Uterine smooth muscle cell (primary cell): ENCODE measurements around the gene TDRD3. TPM values are rescaled to one million over a fixed set of nuclear protein-coding genes. Genes with fewer than 3 reads are reported as not detected.

Source experiments
- total RNA-seq: library from RNA; depleted of rRNA; stranded (reverse); fragments of >200 nt; gene quantifications from 2 replicates; pipeline ENCODE4 v1.2.3, GENCODE V29; 2014

The TDRD3 gene
- total RNA-seq = 19.3 and 20.6 TPM in 2 replicates

DNA sequence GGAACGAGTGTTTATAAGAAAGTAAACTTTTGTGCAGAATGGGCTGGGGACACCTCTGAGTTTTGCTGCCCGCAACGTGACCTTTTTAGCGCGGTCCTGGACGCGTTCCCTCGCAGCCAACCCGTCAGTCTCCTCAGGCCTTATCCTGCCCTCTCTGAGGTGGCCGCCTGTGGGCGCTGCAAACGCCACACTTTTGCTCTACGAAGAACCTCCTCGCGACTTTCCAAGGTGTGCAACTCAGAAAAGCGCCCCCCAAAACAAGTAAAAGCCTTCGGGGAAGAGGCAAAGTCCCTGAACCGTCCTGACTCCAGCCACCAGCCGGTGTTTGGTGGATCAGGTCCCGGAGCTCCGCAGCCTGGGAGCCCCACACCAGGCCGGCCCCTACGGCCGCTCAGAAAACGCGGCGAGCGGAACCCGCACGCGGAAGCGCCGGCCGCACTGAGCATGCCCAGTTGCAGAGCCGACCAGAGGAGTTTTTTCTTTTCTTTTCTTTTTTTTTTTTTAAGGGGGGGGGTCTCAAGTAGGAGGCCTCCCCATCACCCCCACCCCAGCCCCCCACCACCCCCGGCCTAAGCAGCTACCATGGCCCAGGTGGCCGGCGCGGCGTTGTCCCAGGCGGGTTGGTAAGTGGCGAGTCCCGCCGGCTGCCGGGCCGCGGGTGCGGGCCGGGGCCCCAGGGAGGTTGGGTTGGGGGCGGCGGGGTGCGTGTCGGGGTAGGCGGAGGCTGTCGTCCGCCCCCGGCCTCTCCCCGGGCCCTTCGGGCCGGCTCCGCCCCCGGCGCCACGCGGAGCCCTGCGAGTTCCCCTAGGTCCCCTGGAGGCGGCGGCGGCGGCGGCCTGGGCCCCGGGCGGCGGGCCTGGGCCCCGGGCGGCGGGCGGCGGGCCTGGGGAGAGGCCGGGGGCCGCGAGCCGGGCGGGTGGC is at the start of gene TDRD3:
Gene TDRD3 (plus strand): TSS at position 438 of the 921 bp plus-strand sequence. CDS start 145 bp downstream, at position 583.

Other genes with a start within 250 kb of the TDRD3 start
- 9.6 and 27.7 TPM in 2 replicates for gene DIAPH3, start 233.3 kb upstream of the TDRD3 start, total RNA-seq